Colonic mucosa (tissue), 4 donors: Measurements from ENCODE around the gene NOL8. TPM values are rescaled to one million over a fixed set of nuclear protein-coding genes. Genes with fewer than 3 reads are reported as not detected.

Experiments used
- DNase-seq: peaks from one replicate; pipeline ENCODE4 v3.0.0-alpha.2; 2020
- H3K27ac ChIP-seq: fragments of 200-600 bp; one replicate; pipeline ENCODE4 v1.8.0; 2021
- H3K27me3 ChIP-seq: fragments of 200-600 bp; one replicate; pipeline ENCODE4 v1.8.0; 2021
- H3K36me3 ChIP-seq: fragments of 200-600 bp; one replicate; pipeline ENCODE4 v1.8.0; 2021
- H3K4me1 ChIP-seq: fragments of 200-600 bp; one replicate; pipeline ENCODE4 v1.8.0; 2021; ENCODE audit warnings: mild to moderate bottlenecking
- H3K4me3 ChIP-seq: fragments of 200-600 bp; one replicate; pipeline ENCODE4 v1.8.0; 2021
- H3K9ac ChIP-seq, 2 donors: one replicate each; pipeline ENCODE4 v1.7.0; 2013; ENCODE audit warnings: control low read depth in 2 of 2, low read depth in 2 of 2, low read length in 2 of 2
- H3K9me3 ChIP-seq: fragments of 200-600 bp; one replicate; pipeline ENCODE4 v1.8.0; 2021
- CTCF ChIP-seq: fragments of 200-600 bp; IDR thresholded peaks from one replicate; pipeline ENCODE4 v1.8.0; 2022; ENCODE audit warnings: antibody characterized with exemption, mild to moderate bottlenecking
- intact Hi-C: fragments of 100-400 bp; cut with DNase I; formaldehyde crosslinking; loops from one replicate; pipeline ENCODE4 v1.14.1; 2022
- total RNA-seq, 2 donors: library from RNA; stranded (reverse); fragmentation: NEBNext Ultra II Directional in 1 of 2; extraction: Animal tissue kit (Norgen Biotek cat#: 25700) in 1 of 2; gene quantifications; one replicate each; pipeline ENCODE4 v1.2.1, GENCODE V29; 2021
- donor health status: healthy.
- donor health status: DM: no; HTN: no; CAD: no.
- donor health status: DM: no; HTN: no; CAD: no.

Gene NOL8
- total RNA-seq, 2 donors from 2014 or later: 17.6 to 26.4 TPM

- Histone ChIP-seq H3K27ac (no peak overlapping the region), H3K4me3 (no peak overlapping the region), H3K9ac (no peak overlapping the region), H3K9me3 (no peaks in the 10 kb centered on the region), H3K4me1 (no peaks in the 10 kb centered on the region), H3K36me3 (peaks cover 22% of the 10 kb centered on the region), H3K27me3 (no peaks in the 10 kb centered on the region)
- no peak for DNase-seq
- intact Hi-C loops: no loop called here
- TF ChIP-seq CTCF: no peak
Measured at GRCh38 chr9:92312887-92313623, 12.1 kb downstream of the NOL8 start.

- TF ChIP-seq CTCF: no peak
- DNase-seq: no peak
- Histone ChIP-seq H3K9me3 (no peaks in the 10 kb centered on the region), H3K27ac (no peak overlapping the region), H3K4me3 (no peak overlapping the region), H3K36me3 (peaks cover 9% of the 10 kb centered on the region), H3K27me3 (no peaks in the 10 kb centered on the region), H3K9ac (no peak overlapping the region), H3K4me1 (no peaks in the 10 kb centered on the region)
- intact Hi-C loops: no loop called here
Measured at GRCh38 chr9:92310562-92310961, 14.6 kb downstream of the NOL8 start.

DNA sequence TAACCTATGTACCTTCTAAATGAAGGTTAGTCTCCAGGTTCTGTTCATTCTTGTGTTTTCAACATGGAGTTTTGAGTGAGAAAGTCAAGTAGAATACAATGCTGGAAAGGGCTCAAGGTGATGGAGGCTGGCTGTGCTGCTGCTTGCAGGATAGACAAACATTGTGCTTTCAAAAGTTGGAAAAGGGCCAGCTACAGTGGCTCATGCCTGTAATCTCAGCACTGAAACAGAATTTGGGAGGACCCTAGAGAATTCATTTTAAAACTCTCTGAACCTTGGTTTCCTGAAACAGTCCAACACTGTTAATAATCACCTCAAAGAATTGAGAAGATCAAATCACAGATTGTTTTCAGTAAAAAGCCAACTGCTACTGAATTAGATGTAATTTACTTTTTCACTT is 16.3 kb downstream of the NOL8 start:
- no peak for TF ChIP-seq CTCF
- Histone ChIP-seq H3K27me3 (no peaks in the 10 kb centered on the region), H3K4me1 (no peaks in the 10 kb centered on the region), H3K9me3 (no peaks in the 10 kb centered on the region), H3K4me3 (no peak overlapping the region), H3K9ac (no peak overlapping the region), H3K27ac (no peak overlapping the region), H3K36me3 (peaks cover 9% of the 10 kb centered on the region)
- no peak for DNase-seq
- intact Hi-C loops: loop anchor here (10.0 kb wide), 1 partner anchor 64 kb away; no protein-coding TSS in a partner anchor

DNA sequence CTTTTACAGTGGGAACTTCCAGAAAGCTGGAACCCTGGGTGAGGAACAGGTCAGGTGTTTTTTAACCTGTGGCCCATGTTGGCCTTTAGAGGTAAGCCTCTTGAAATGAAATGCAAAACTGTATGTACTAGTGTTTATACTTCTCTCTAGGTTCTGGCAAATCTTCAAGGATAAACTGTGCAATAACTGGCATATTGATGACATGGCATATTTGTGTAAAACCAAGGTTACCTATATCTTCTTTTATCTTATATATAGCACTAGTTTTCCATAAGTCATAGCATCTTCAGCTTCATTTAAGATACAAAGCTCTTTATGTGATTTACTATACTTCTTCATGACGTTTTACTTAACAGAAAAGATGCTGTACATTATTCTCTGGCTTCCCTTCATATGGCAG is 24.2 kb downstream of the NOL8 start:
- Histone ChIP-seq H3K9me3 (no peaks in the 10 kb centered on the region), H3K4me3 (no peak overlapping the region), H3K27ac (no peak overlapping the region), H3K27me3 (no peaks in the 10 kb centered on the region), H3K36me3 (peaks cover 9% of the 10 kb centered on the region), H3K9ac (no peak overlapping the region), H3K4me1 (no peaks in the 10 kb centered on the region)
- intact Hi-C loops: loop anchor here (10.0 kb wide), 1 partner anchor 56 kb away; no protein-coding TSS in a partner anchor
- TF ChIP-seq CTCF: no peak
- no peak for DNase-seq

DNA sequence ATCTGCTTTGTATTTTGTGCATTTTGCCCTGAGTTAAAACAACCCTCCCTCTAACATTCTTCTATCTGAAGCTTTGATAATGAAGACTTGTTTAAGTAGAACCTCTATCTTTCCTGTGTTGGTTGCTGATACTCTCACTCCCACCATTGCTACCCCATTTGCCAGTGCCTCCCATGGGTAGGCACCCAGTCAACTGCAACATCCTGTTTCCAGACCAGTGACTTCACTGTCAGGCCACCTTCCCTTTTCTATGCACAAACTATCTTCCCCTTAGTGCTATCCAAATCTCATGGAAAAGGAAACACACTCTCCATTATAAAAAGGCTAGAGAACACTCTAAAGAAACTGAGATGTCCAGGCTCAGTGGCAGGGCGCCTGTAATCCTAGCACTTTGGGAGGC is 26.0 kb downstream of the NOL8 start:
- intact Hi-C loops: loop anchor here (5.0 kb wide), 1 partner anchor 167 kb away; no protein-coding TSS in a partner anchor
- Histone ChIP-seq H3K4me1 (peaks cover 3% of the 10 kb centered on the region), H3K9me3 (no peaks in the 10 kb centered on the region), H3K36me3 (peaks cover 9% of the 10 kb centered on the region), H3K4me3 (no peak overlapping the region), H3K27me3 (no peaks in the 10 kb centered on the region), H3K27ac (no peak overlapping the region), H3K9ac (no peak overlapping the region)
- no peak for TF ChIP-seq CTCF
- DNase-seq: no peak
